RWPE2 (cell line): ENCODE measurements around the gene COL16A1.

ENCODE experiments used
- ATAC-seq: fragments of 200-7000 bp; cut with Tn5 transposase; 3 replicates; pipeline ENCODE4 v1.9.1; 2021; ENCODE audit warnings: low read depth
- DNase-seq: peaks from one replicate; pipeline ENCODE4 v3.0.0-alpha.2; 2020; ENCODE audit warnings: low spot score
- H3K27ac ChIP-seq: fragments of 450-650 bp; 2 replicates; pipeline ENCODE4 v1.5.1; 2017; ENCODE audit warnings: mild to moderate bottlenecking; ENCODE audit not compliant: poor library complexity, severe bottlenecking
- H3K27me3 ChIP-seq: fragments of 250-450 bp; sonication (Bioruptor Pico); 2 replicates; pipeline ENCODE4 v1.5.1; 2021; ENCODE audit warnings: mild to moderate bottlenecking, moderate library complexity; ENCODE audit not compliant: insufficient read depth, poor library complexity, severe bottlenecking
- H3K36me3 ChIP-seq: fragments of 250-450 bp; sonication (Bioruptor Pico); 2 replicates; pipeline ENCODE4 v1.5.1; 2020; ENCODE audit warnings: low read depth, mild to moderate bottlenecking, moderate library complexity
- H3K4me1 ChIP-seq: fragments of 250-450 bp; sonication (Bioruptor Pico); 2 replicates; pipeline ENCODE4 v1.5.1; 2021; ENCODE audit warnings: mild to moderate bottlenecking, moderate library complexity; ENCODE audit not compliant: insufficient read depth, poor library complexity, severe bottlenecking
- H3K4me3 ChIP-seq: fragments of 250-450 bp; sonication (Bioruptor Pico); 2 replicates; pipeline ENCODE4 v1.5.1; 2021; ENCODE audit warnings: mild to moderate bottlenecking, moderate library complexity; ENCODE audit not compliant: severe bottlenecking
- H3K9me3 ChIP-seq: fragments of 250-450 bp; sonication (Bioruptor Pico); 2 replicates; pipeline ENCODE4 v1.5.1; 2021; ENCODE audit warnings: mild to moderate bottlenecking, moderate library complexity; ENCODE audit not compliant: severe bottlenecking
- TF ChIP-seq, protein P1 (sequence below): fragments of 450-650 bp; IDR thresholded peaks from one replicate; pipeline ENCODE4 v1.5.1; 2017; ENCODE audit warnings: mild to moderate bottlenecking, moderate library complexity; ENCODE audit not compliant: poor library complexity, severe bottlenecking

Gene COL16A1

GRCh38 chr1:31657020-31657804, 46.6 kb downstream of the COL16A1 start:
- DNase-seq (no peak), ATAC-seq (no peak)
- Histone ChIP-seq H3K27me3 (no peaks in the 10 kb centered on the region), H3K4me1 (no peaks in the 10 kb centered on the region), H3K9me3 (no peaks in the 10 kb centered on the region), H3K27ac (no peak overlapping the region), H3K4me3 (no peak overlapping the region), H3K36me3 (peaks cover 74% of the 10 kb centered on the region)
- TF ChIP-seq, protein P1, sequence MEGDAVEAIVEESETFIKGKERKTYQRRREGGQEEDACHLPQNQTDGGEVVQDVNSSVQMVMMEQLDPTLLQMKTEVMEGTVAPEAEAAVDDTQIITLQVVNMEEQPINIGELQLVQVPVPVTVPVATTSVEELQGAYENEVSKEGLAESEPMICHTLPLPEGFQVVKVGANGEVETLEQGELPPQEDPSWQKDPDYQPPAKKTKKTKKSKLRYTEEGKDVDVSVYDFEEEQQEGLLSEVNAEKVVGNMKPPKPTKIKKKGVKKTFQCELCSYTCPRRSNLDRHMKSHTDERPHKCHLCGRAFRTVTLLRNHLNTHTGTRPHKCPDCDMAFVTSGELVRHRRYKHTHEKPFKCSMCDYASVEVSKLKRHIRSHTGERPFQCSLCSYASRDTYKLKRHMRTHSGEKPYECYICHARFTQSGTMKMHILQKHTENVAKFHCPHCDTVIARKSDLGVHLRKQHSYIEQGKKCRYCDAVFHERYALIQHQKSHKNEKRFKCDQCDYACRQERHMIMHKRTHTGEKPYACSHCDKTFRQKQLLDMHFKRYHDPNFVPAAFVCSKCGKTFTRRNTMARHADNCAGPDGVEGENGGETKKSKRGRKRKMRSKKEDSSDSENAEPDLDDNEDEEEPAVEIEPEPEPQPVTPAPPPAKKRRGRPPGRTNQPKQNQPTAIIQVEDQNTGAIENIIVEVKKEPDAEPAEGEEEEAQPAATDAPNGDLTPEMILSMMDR, result no peak

DNA sequence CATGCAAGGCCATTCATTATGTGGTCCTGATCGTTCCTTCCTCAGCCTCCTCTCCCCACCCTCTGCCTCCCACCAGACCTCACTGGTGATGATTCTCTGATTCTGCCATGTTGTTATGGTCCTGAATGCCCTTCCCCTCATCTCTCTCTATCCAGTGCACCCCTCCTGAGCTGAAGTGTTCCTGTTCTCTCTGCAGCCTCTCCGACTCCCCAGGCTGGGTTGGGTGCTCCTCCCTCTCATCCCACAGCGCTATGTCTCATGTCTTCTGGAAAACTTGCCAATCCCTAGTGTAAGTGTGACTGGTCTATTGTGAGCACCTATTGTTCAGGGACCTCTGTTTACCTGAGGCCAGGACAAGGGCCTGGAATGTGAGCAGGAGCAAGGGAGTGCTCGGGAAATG, 48.1 kb downstream of the COL16A1 start:
- Histone ChIP-seq H3K9me3 (no peaks in the 10 kb centered on the region), H3K36me3 (peaks cover 63% of the 10 kb centered on the region), H3K4me3 (no peak overlapping the region), H3K4me1 (no peaks in the 10 kb centered on the region), H3K27ac (no peak overlapping the region), H3K27me3 (no peaks in the 10 kb centered on the region)
- TF ChIP-seq, protein P1, result no peak
- DNase-seq (no peak), ATAC-seq (no peak)

DNA sequence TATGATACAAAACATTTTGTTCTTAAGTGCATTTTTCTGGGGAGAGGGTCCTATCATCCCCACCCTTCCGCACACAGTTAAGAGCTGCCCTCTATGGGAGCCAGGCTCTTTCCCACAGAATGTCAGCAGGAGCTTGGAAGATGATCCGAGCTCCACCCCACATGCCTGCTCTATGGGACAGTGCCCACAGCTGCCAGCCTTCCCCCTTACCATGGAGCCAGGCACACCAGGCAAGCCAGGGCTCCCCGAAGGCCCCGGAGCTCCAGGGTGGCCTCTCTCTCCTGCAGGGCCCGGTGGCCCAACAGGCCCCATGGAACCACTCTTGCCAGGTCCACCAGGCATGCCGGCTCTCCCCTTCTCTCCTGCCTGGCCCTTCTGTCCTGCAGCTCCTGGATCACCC, 48.7 kb downstream of the COL16A1 start:
- Histone ChIP-seq H3K4me3 (no peak overlapping the region), H3K36me3 (peaks cover 57% of the 10 kb centered on the region), H3K4me1 (no peaks in the 10 kb centered on the region), H3K9me3 (no peaks in the 10 kb centered on the region), H3K27me3 (no peaks in the 10 kb centered on the region), H3K27ac (no peak overlapping the region)
- DNase-seq (no peak), ATAC-seq (no peak)
- TF ChIP-seq, protein P1, result no peak

- TF ChIP-seq, protein P1, result no peak
- H3K4me3 ChIP-seq, result no peak overlapping the region
- H3K27ac ChIP-seq, result no peak overlapping the region
- no peaks in the 10 kb centered on the region for H3K9me3 ChIP-seq
- H3K27me3 ChIP-seq, result no peaks in the 10 kb centered on the region
- DNase-seq, result no peak
- ATAC-seq, result no peak
- no peaks in the 10 kb centered on the region for H3K4me1 ChIP-seq
- H3K36me3 ChIP-seq, result peaks cover 53% of the 10 kb centered on the region
These were observed 49.4 kb downstream of the COL16A1 start for GRCh38 chr1:31654474-31654776.

DNA sequence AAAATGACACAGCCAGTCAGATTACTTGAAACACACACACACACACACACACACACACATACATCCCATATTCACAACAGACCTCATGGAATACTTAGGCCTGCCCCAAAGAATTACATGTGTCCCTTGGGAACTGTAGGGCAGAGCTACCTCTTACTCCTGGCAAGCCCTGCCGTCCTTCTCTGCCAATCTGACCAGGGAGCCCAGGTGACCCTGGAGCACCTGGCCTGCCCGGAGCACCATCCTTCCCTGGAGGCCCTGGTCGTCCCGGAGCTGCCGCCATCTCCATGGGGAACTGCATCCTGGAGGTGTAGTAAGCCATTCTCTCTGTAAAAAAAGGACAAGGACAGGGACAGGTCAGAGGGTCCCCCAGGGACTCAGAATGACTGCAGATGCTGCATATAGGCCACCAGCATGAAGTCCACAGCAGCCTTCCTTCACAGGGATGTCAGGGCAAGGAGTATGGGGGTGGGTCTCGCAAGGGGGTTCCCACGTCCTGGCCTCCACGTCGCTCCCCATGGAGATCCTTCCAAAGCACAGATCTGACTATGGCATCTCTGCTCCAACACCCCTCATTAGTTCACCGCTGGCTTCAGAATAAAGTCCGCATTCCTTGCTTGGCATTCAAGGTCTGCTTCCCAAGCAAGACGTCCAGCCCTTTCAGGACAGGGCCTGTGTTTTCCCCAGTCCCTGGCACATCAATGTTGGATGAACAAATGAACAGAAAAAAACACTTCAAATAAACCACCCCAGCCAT, 49.9 kb downstream of the COL16A1 start:
- TF ChIP-seq, protein P1, result no peak

More for the DNA sequence above, 49.9 kb downstream of the COL16A1 start:
- Histone ChIP-seq H3K4me1 (no peaks in the 10 kb centered on the region), H3K36me3 (peaks cover 47% of the 10 kb centered on the region), H3K27ac (no peak overlapping the region), H3K27me3 (no peaks in the 10 kb centered on the region), H3K9me3 (no peaks in the 10 kb centered on the region), H3K4me3 (no peak overlapping the region)
- no peak for ATAC-seq
- DNase-seq, result no peak
